Uterus (tissue), 2 donors: ENCODE results near the gene SERHL2.

Experiments used
- POLR2A ChIP-seq, 2 donors: fragments of 450-650 bp; IDR thresholded peaks; one replicate each; pipeline ENCODE4 v1.6.1; 2016; ENCODE audit warnings: antibody characterized with exemption in 2 of 2, mild to moderate bottlenecking in 1 of 2, moderate library complexity in 1 of 2
- TF ChIP-seq, protein P1 (sequence below), 4 experiments: fragments of 200-600 bp in 2 of 4; fragments of 450-650 bp in 2 of 4; sonication (generic) in 2 of 4; IDR thresholded peaks; one replicate each; pipeline ENCODE4 v1.5.1; 2016 to 2019; ENCODE audit warnings: antibody characterized with exemption in 4 of 4, mild to moderate bottlenecking in 2 of 4, moderate library complexity in 1 of 4

DNA sequence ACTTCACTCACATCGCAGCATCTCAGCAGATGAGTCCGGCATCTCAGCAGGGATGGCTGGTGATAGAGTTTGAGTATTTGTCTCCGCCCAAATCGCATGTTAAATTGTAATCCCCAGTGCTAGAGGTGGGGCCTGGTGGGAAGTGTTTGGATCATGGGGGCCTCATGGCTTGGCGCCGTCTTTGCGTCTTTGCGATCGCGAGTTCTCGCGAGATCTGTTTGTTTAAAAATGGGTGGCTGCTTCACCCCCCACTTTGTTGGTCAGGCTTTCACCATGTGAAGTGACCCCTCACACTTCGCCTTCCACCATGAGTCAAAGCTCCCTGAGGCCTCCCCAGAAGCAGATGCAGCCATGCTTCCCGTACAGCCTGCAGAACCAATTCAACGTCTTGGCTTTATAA lies 31.2 kb upstream of the SERHL2 start:
- TF ChIP-seq, protein P1, sequence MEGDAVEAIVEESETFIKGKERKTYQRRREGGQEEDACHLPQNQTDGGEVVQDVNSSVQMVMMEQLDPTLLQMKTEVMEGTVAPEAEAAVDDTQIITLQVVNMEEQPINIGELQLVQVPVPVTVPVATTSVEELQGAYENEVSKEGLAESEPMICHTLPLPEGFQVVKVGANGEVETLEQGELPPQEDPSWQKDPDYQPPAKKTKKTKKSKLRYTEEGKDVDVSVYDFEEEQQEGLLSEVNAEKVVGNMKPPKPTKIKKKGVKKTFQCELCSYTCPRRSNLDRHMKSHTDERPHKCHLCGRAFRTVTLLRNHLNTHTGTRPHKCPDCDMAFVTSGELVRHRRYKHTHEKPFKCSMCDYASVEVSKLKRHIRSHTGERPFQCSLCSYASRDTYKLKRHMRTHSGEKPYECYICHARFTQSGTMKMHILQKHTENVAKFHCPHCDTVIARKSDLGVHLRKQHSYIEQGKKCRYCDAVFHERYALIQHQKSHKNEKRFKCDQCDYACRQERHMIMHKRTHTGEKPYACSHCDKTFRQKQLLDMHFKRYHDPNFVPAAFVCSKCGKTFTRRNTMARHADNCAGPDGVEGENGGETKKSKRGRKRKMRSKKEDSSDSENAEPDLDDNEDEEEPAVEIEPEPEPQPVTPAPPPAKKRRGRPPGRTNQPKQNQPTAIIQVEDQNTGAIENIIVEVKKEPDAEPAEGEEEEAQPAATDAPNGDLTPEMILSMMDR (IDR thresholded peaks at IDR 0.05) = no peak
- TF ChIP-seq POLR2A (IDR thresholded peaks at IDR 0.05) = no peak
